Measurements from ENCODE around the gene MCF2L2.

Gene MCF2L2

DNA sequence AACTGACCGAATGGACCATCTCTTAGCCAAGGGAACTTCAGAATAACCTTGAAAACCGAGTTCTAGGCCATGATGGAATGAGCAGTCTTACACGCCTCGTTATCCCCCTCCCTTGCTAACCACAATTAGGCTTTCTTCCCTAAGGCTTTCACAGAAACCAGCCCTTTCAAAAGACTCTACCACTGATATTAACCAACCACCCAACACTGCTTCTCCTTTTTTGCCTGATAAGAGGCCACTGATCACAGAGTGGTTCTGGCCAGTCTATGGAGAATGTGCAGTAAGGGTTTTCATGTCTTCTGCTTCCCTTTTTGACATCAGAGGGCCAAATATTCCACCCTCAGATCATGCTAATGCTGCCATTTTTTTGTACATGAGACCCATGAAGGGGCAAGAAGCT is 59.3 kb downstream of the MCF2L2 start:
- Histone ChIP-seq H3K27ac (ENCODE audit: low read depth, low read length) (no peak overlapping the region), H3K9ac (ENCODE audit: low read length) (no peak overlapping the region), H3K4me1 (ENCODE audit: control insufficient read depth, insufficient read depth, low read length) (no peaks in the 10 kb centered on the region), H3K27me3 (ENCODE audit: control insufficient read depth, insufficient read depth, low read length) (peaks cover 2% of the 10 kb centered on the region), H3K36me3 (ENCODE audit: control insufficient read depth, insufficient read depth, low read length) (no peaks in the 10 kb centered on the region), H3K4me3 (ENCODE audit: low read length) (no peak overlapping the region)

- H3K4me3 ChIP-seq (ENCODE audit: low read length), result no peak overlapping the region
- H3K4me1 ChIP-seq (ENCODE audit: control insufficient read depth, insufficient read depth, low read length), result no peaks in the 10 kb centered on the region
- peaks cover 2% of the 10 kb centered on the region for H3K27me3 ChIP-seq (ENCODE audit: control insufficient read depth, insufficient read depth, low read length)
- no peak overlapping the region for H3K27ac ChIP-seq (ENCODE audit: low read depth, low read length)
- H3K36me3 ChIP-seq (ENCODE audit: control insufficient read depth, insufficient read depth, low read length), result no peaks in the 10 kb centered on the region
- H3K9ac ChIP-seq (ENCODE audit: low read length), result no peak overlapping the region
Measured at GRCh38 chr3:183360971-183361624, 67.3 kb downstream of the MCF2L2 start.

DNA sequence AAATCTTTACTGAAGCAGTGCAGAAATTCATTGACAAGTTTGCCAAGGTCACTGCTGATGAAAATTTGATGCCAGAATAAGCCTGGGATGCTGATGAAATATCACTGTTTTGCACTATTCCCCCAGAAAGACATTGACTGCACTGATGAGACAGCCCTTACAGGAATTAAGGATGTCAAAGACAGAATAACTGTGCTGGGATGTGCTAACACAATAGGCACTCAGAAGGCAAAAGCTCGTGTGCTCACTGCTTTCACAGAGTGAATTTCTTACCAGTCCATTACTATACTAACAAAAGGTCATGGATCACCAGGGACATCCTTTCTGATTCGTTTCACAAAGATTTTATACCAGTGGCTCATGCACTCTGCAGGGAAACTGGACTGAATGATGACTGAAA is 69.4 kb downstream of the MCF2L2 start:
- Histone ChIP-seq H3K9ac (ENCODE audit: low read length) (no peak overlapping the region), H3K27me3 (ENCODE audit: control insufficient read depth, insufficient read depth, low read length) (no peaks in the 10 kb centered on the region), H3K36me3 (ENCODE audit: control insufficient read depth, insufficient read depth, low read length) (no peaks in the 10 kb centered on the region), H3K4me3 (ENCODE audit: low read length) (no peak overlapping the region), H3K27ac (ENCODE audit: low read depth, low read length) (no peak overlapping the region), H3K4me1 (ENCODE audit: control insufficient read depth, insufficient read depth, low read length) (no peaks in the 10 kb centered on the region)

DNA sequence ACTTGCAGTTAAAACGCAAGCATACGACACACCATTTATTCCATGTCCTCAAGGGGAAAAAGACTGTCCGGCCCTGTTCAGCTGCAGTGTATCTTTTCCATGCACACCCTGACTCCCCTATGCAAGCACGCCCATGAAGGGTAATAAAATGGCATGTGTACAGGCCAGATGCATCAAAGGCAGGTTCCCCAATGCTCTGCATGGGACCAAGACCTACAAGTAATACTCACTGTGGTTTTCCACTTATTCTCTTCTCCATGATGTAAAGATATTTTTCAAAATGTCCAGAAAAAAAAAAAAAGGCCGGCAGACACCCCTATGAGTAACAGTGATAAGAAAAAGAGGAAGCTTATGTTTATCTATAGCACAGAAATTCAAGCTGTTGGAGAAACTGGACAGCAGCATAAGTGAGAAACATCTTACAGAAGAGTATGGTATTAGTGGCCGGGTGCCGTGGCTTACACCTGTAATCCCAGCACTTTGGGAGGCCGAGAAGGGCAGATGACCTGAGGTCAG is 70.8 kb downstream of the MCF2L2 start:
- H3K36me3 ChIP-seq (ENCODE audit: control insufficient read depth, insufficient read depth, low read length), result no peaks in the 10 kb centered on the region
- no peaks in the 10 kb centered on the region for H3K4me1 ChIP-seq (ENCODE audit: control insufficient read depth, insufficient read depth, low read length)
- no peaks in the 10 kb centered on the region for H3K27me3 ChIP-seq (ENCODE audit: control insufficient read depth, insufficient read depth, low read length)
- H3K27ac ChIP-seq (ENCODE audit: low read depth, low read length), result no peak overlapping the region
- H3K9ac ChIP-seq (ENCODE audit: low read length), result no peak overlapping the region
- H3K4me3 ChIP-seq (ENCODE audit: low read length), result no peak overlapping the region

DNA sequence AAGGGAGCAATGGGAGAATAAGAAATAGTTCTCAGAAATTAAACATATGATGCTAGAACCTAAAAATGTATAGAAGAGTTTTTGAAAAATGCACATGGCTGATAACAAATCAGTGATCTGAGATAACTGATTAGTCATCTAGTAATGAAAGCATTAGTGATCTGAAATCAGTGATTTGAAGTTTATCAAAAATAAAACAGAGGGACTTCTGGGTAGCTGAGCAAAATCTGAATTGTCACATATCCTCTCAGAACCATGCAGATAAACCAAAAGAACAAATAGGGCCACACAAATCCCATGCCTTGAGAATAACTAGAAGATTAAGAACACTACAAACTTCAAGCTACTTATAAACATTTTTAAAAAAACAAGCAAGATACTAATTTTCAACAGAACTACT is 71.5 kb downstream of the MCF2L2 start:
- H3K36me3 ChIP-seq (ENCODE audit: control insufficient read depth, insufficient read depth, low read length), result no peaks in the 10 kb centered on the region
- H3K27me3 ChIP-seq (ENCODE audit: control insufficient read depth, insufficient read depth, low read length), result no peaks in the 10 kb centered on the region
- no peak overlapping the region for H3K4me3 ChIP-seq (ENCODE audit: low read length)
- H3K4me1 ChIP-seq (ENCODE audit: control insufficient read depth, insufficient read depth, low read length), result no peaks in the 10 kb centered on the region
- no peak overlapping the region for H3K27ac ChIP-seq (ENCODE audit: low read depth, low read length)
- no peak overlapping the region for H3K9ac ChIP-seq (ENCODE audit: low read length)

- Histone ChIP-seq H3K27ac (ENCODE audit: low read depth, low read length) (no peak overlapping the region), H3K27me3 (ENCODE audit: control insufficient read depth, insufficient read depth, low read length) (no peaks in the 10 kb centered on the region), H3K4me3 (ENCODE audit: low read length) (no peak overlapping the region), H3K4me1 (ENCODE audit: control insufficient read depth, insufficient read depth, low read length) (no peaks in the 10 kb centered on the region), H3K9ac (ENCODE audit: low read length) (no peak overlapping the region), H3K36me3 (ENCODE audit: control insufficient read depth, insufficient read depth, low read length) (no peaks in the 10 kb centered on the region)
Measured at GRCh38 chr3:183354874-183355273, 73.5 kb downstream of the MCF2L2 start.

- H3K36me3 ChIP-seq (ENCODE audit: control insufficient read depth, insufficient read depth, low read length), result no peaks in the 10 kb centered on the region
- H3K4me1 ChIP-seq (ENCODE audit: control insufficient read depth, insufficient read depth, low read length), result no peaks in the 10 kb centered on the region
- no peak overlapping the region for H3K9ac ChIP-seq (ENCODE audit: low read length)
- H3K27me3 ChIP-seq (ENCODE audit: control insufficient read depth, insufficient read depth, low read length), result no peaks in the 10 kb centered on the region
- H3K4me3 ChIP-seq (ENCODE audit: low read length), result no peak overlapping the region
- H3K27ac ChIP-seq (ENCODE audit: low read depth, low read length), result no peak overlapping the region
Measured at GRCh38 chr3:183354325-183354831, 74.0 kb downstream of the MCF2L2 start.

- Histone ChIP-seq H3K36me3 (ENCODE audit: control insufficient read depth, insufficient read depth, low read length) (no peaks in the 10 kb centered on the region), H3K4me3 (ENCODE audit: low read length) (no peak overlapping the region), H3K27ac (ENCODE audit: low read depth, low read length) (no peak overlapping the region), H3K27me3 (ENCODE audit: control insufficient read depth, insufficient read depth, low read length) (no peaks in the 10 kb centered on the region), H3K9ac (ENCODE audit: low read length) (no peak overlapping the region), H3K4me1 (ENCODE audit: control insufficient read depth, insufficient read depth, low read length) (no peaks in the 10 kb centered on the region)
Measured at GRCh38 chr3:183353421-183353820, 75.0 kb downstream of the MCF2L2 start.

DNA sequence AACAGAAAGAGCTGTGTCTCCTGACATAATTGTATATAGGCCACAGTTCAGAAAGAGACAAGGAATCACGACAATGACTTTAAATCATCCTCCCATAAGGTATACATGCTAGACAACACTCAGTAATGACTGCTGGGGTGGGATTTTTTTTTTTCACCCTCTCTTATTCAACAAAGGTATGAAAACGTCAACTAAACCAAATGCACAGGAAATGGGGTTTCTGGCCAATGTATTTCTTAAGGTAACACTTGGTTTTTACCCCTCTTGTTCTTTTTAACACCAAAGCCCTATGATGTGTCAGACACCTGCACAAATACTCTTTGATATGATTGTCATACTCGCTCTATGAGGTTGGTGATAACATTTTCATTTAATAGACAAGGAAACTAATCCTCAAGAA is 78.3 kb downstream of the MCF2L2 start:
- Histone ChIP-seq H3K9ac (ENCODE audit: low read length) (no peak overlapping the region), H3K36me3 (ENCODE audit: control insufficient read depth, insufficient read depth, low read length) (no peaks in the 10 kb centered on the region), H3K27ac (ENCODE audit: low read depth, low read length) (no peak overlapping the region), H3K4me1 (ENCODE audit: control insufficient read depth, insufficient read depth, low read length) (no peaks in the 10 kb centered on the region), H3K27me3 (ENCODE audit: control insufficient read depth, insufficient read depth, low read length) (no peaks in the 10 kb centered on the region), H3K4me3 (ENCODE audit: low read length) (no peak overlapping the region)

DNA sequence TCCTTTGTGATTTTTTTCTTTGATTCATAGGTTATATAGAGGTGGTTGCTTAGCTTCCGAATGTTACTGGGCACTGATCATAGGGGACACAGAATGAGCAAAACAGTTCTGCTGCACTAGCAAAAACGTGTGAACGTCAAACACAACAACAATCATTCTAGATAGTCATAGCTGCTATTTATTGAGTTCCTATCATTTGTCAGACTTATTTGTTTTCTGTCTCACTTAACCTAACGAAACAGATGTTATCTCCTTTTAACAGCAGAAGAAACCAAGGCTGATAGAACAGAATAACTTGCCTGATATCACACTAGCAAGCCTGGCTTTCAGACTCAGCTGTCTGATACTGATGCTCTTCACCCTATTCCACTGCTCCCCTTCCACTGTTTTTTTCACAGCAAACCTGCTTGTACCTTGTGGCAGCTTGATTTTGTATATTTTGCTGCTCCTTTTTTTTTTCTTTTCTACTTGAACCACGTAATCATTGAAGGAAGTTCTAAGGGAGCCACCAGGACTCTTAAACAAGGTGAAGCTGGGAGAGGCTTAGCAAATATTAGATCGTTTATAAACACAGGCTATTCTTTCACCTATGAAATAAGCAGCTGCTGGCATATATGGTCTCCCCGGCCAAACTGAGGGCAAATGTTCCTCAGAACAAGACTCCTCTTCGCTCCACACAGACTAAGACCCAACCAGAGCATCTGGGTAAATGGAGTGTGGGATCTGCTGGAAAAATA is 78.8 kb downstream of the MCF2L2 start:
- H3K27ac ChIP-seq (ENCODE audit: low read depth, low read length), result no peak overlapping the region
- no peaks in the 10 kb centered on the region for H3K4me1 ChIP-seq (ENCODE audit: control insufficient read depth, insufficient read depth, low read length)
- no peak overlapping the region for H3K9ac ChIP-seq (ENCODE audit: low read length)
- H3K27me3 ChIP-seq (ENCODE audit: control insufficient read depth, insufficient read depth, low read length), result no peaks in the 10 kb centered on the region
- no peaks in the 10 kb centered on the region for H3K36me3 ChIP-seq (ENCODE audit: control insufficient read depth, insufficient read depth, low read length)
- no peak overlapping the region for H3K4me3 ChIP-seq (ENCODE audit: low read length)

- Histone ChIP-seq H3K36me3 (ENCODE audit: control insufficient read depth, insufficient read depth, low read length) (no peaks in the 10 kb centered on the region), H3K4me3 (ENCODE audit: low read length) (no peak overlapping the region), H3K4me1 (ENCODE audit: control insufficient read depth, insufficient read depth, low read length) (no peaks in the 10 kb centered on the region), H3K27me3 (ENCODE audit: control insufficient read depth, insufficient read depth, low read length) (no peaks in the 10 kb centered on the region), H3K27ac (ENCODE audit: low read depth, low read length) (no peak overlapping the region), H3K9ac (ENCODE audit: low read length) (no peak overlapping the region)
Measured at GRCh38 chr3:183342824-183343223, 85.6 kb downstream of the MCF2L2 start.

DNA sequence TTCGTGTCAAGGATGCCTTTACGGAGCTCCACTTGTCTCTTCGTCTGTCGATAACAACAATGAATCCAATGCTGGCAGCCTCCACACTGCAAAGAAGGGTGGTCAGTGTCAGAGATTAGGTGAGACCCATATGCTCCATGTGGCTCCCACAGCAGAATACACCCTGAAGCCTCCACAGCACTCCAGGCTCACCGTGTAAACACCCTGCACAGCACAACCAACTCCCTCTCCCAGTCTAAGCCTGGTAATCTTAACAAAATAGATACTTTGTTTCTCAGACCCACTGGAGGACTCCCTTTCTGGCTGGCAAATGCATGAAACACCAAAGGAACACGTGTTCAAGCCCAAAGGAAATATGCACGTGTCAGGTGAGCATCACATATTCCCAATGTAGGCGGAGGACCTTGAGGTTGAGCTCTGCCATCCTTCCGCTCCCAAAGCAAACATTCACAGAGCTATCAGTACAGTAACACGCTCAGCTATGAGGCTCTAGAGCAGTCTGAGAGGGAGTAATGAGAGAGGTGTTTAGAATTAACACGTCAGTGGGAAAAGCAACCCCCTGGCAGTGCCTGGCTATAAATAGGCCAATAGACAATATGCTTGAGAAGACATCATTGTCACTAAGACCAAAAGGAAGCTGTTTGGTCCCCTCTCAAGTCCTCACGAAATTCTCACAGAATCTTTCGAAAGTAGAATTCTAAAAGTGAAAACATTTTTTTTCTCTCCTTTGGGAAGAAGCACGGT is 86.7 kb downstream of the MCF2L2 start:
- H3K4me1 ChIP-seq (ENCODE audit: control insufficient read depth, insufficient read depth, low read length), result no peaks in the 10 kb centered on the region
- no peak overlapping the region for H3K4me3 ChIP-seq (ENCODE audit: low read length)
- H3K9ac ChIP-seq (ENCODE audit: low read length), result no peak overlapping the region
- H3K36me3 ChIP-seq (ENCODE audit: control insufficient read depth, insufficient read depth, low read length), result no peaks in the 10 kb centered on the region
- no peak overlapping the region for H3K27ac ChIP-seq (ENCODE audit: low read depth, low read length)
- H3K27me3 ChIP-seq (ENCODE audit: control insufficient read depth, insufficient read depth, low read length), result no peaks in the 10 kb centered on the region

Measured in rectal smooth muscle tissue (tissue), 1 donor.